PC-3 (cell line): ENCODE results near the gene PPP2R5D.

ENCODE experiments used
- CTCF ChIP-seq: fragments of 300-600 bp; sonication (generic); conservative IDR thresholded peaks from 2 replicates; pipeline ENCODE4 v1.5.1; 2017; ENCODE audit warnings: antibody characterized with exemption, low read depth, mild to moderate bottlenecking, low read length
- EZH2phosphoT487 ChIP-seq: fragments of 300-600 bp; sonication (generic); IDR thresholded peaks from 2 replicates; pipeline ENCODE4 v1.6.1; 2018; ENCODE audit warnings: mild to moderate bottlenecking, antibody characterized with exemption, low read length, borderline replicate concordance

- TF ChIP-seq EZH2phosphoT487 = no peak
- no peak for TF ChIP-seq CTCF
These were observed 44.6 kb upstream of the PPP2R5D start for GRCh38 chr6:42939810-42940167.
